Coronary artery (tissue), 2 donors: Measurements from ENCODE around the gene RGMB.

Experiments
- DNase-seq: peaks from one replicate; pipeline ENCODE4 v3.0.0-alpha.2; 2017; ENCODE audit warnings: low spot score
- H3K27ac ChIP-seq, 2 donors: fragments of 200-600 bp; sonication (generic); one replicate each; pipeline ENCODE4 v1.5.1; 2016 to 2019
- H3K4me3 ChIP-seq: fragments of 200-600 bp; sonication (generic); 2 replicates; pipeline ENCODE4 v1.5.1; 2016; ENCODE audit warnings: mild to moderate bottlenecking, moderate library complexity
- CTCF ChIP-seq: fragments of 200-600 bp; sonication (generic); IDR thresholded peaks from one replicate; pipeline ENCODE4 v1.5.1; 2019; ENCODE audit warnings: antibody characterized with exemption

RGMB gene

GRCh38 chr5:98807806-98808205 is 34.3 kb downstream of the RGMB start:
- no peak overlapping the region for H3K4me3 ChIP-seq
- no peak for TF ChIP-seq CTCF
- no peak for DNase-seq
- no peak overlapping the region for H3K27ac ChIP-seq

- H3K27ac ChIP-seq: no peak overlapping the region
- no peak overlapping the region for H3K4me3 ChIP-seq
- no peak for DNase-seq
- TF ChIP-seq CTCF: no peak
Measured at GRCh38 chr5:98810206-98810605, 36.7 kb downstream of the RGMB start.

- no peak for TF ChIP-seq CTCF
- no peak for DNase-seq
- Histone ChIP-seq H3K4me3 (no peak overlapping the region), H3K27ac (no peak overlapping the region)
Measured at GRCh38 chr5:98813755-98814154, 40.3 kb downstream of the RGMB start.

GRCh38 chr5:98816582-98817222 is 43.2 kb downstream of the RGMB start:
- Histone ChIP-seq H3K27ac (no peak overlapping the region), H3K4me3 (no peak overlapping the region)
- TF ChIP-seq CTCF: no peak
- no peak for DNase-seq

GRCh38 chr5:98825582-98826375 is 52.3 kb downstream of the RGMB start:
- no peak for TF ChIP-seq CTCF
- no peak overlapping the region for H3K4me3 ChIP-seq
- DNase-seq: no peak

GRCh38 chr5:98827161-98827560 is 53.7 kb downstream of the RGMB start:
- no peak for TF ChIP-seq CTCF
- Histone ChIP-seq H3K4me3 (no peak overlapping the region), H3K27ac (no peak overlapping the region)
- DNase-seq: no peak

More at GRCh38 chr5:98825582-98826375, 52.3 kb downstream of the RGMB start:
- no peak overlapping the region for H3K27ac ChIP-seq
